Loucy (cell line): ENCODE measurements around the gene ANO6.

Experiments used
- H2AFZ ChIP-seq: fragments of 200-600 bp; sonication (generic); 2 replicates; pipeline ENCODE4 v1.6.0; 2016; ENCODE audit warnings: antibody characterized with exemption, mild to moderate bottlenecking, low read length, moderate library complexity
- H3F3A ChIP-seq: fragments of 200-600 bp; 2 replicates; pipeline ENCODE4 v1.6.0; 2016; ENCODE audit warnings: antibody characterized with exemption, low read depth, mild to moderate bottlenecking
- H3K27me3 ChIP-seq: fragments of 200-600 bp; sonication (generic); 2 replicates; pipeline ENCODE4 v1.6.1; 2014; ENCODE audit warnings: low read length, mild to moderate bottlenecking; ENCODE audit not compliant: insufficient read depth, poor library complexity, severe bottlenecking
- H3K36me3 ChIP-seq: fragments of 200-600 bp; sonication (generic); 2 replicates; pipeline ENCODE4 v1.6.1; 2016; ENCODE audit warnings: low read length; ENCODE audit not compliant: insufficient read depth
- H3K4me1 ChIP-seq: fragments of 200-600 bp; sonication (generic); 2 replicates; pipeline ENCODE4 v1.5.1; 2014; ENCODE audit warnings: low read length, mild to moderate bottlenecking; ENCODE audit not compliant: insufficient read depth, poor library complexity, severe bottlenecking
- H3K4me2 ChIP-seq: fragments of 200-600 bp; sonication (generic); 2 replicates; pipeline ENCODE4 v1.6.0; 2014; ENCODE audit warnings: antibody characterized with exemption, low read length, low read depth, mild to moderate bottlenecking; ENCODE audit not compliant: poor library complexity, severe bottlenecking
- H3K4me3 ChIP-seq: fragments of 200-600 bp; sonication (generic); 2 replicates; pipeline ENCODE4 v1.5.1; 2014; ENCODE audit warnings: low read length, mild to moderate bottlenecking, mixed read lengths; ENCODE audit not compliant: poor library complexity, severe bottlenecking
- H3K79me2 ChIP-seq: fragments of 200-600 bp; sonication (generic); 2 replicates; pipeline ENCODE4 v1.6.1; 2014; ENCODE audit warnings: low read length; ENCODE audit not compliant: insufficient read depth
- H3K9ac ChIP-seq: fragments of 200-600 bp; sonication (generic); 2 replicates; pipeline ENCODE4 v1.6.0; 2014; ENCODE audit warnings: mild to moderate bottlenecking, low read depth, low read length, moderate library complexity; ENCODE audit not compliant: poor library complexity, severe bottlenecking
- H3K9me2 ChIP-seq: fragments of 200-600 bp; sonication (generic); replicated peaks from 2 replicates; pipeline ENCODE4 v1.6.1; 2016; ENCODE audit warnings: low read depth, low read length, mixed read lengths
- H3K9me3 ChIP-seq: fragments of 200-600 bp; sonication (generic); 2 replicates; pipeline ENCODE4 v1.6.1; 2014; ENCODE audit warnings: mild to moderate bottlenecking, antibody characterized with exemption, low read length, low read depth; ENCODE audit not compliant: insufficient read depth
- H4K20me1 ChIP-seq: fragments of 200-600 bp; sonication (generic); 2 replicates; pipeline ENCODE4 v1.6.0; 2014; ENCODE audit warnings: antibody characterized with exemption, low read length, mild to moderate bottlenecking; ENCODE audit not compliant: insufficient read depth, poor library complexity, severe bottlenecking
- CTCF ChIP-seq: fragments of 200-600 bp; sonication (generic); conservative IDR thresholded peaks from 2 replicates; pipeline ENCODE4 v1.5.1; 2014; ENCODE audit warnings: mild to moderate bottlenecking, antibody characterized with exemption, low read length
- EZH2phosphoT487 ChIP-seq: fragments of 200-600 bp; IDR thresholded peaks from 2 replicates; pipeline ENCODE4 v1.6.1; 2018; ENCODE audit warnings: antibody characterized with exemption, mild to moderate bottlenecking, moderate library complexity, borderline replicate concordance

The ANO6 gene

GRCh38 chr12:45291518-45291917 is 75.6 kb downstream of the ANO6 start:
- Histone ChIP-seq H3K27me3 (no peaks in the 10 kb centered on the region), H3K79me2 (no peaks in the 10 kb centered on the region), H3K36me3 (no peaks in the 10 kb centered on the region), H3F3A (no peaks in the 10 kb centered on the region), H2AFZ (no peak overlapping the region), H3K4me2 (no peak overlapping the region), H4K20me1 (no peaks in the 10 kb centered on the region), H3K9ac (no peak overlapping the region), H3K4me1 (no peaks in the 10 kb centered on the region), H3K4me3 (no peak overlapping the region), H3K9me2 (no peaks in the 10 kb centered on the region), H3K9me3 (no peaks in the 10 kb centered on the region)
- no peak for TF ChIP-seq CTCF
- TF ChIP-seq EZH2phosphoT487: no peak

- no peaks in the 10 kb centered on the region for H3K4me1 ChIP-seq
- no peak overlapping the region for H3K4me2 ChIP-seq
- no peak overlapping the region for H2AFZ ChIP-seq
- H3K9me3 ChIP-seq: no peaks in the 10 kb centered on the region
- no peaks in the 10 kb centered on the region for H3K9me2 ChIP-seq
- no peaks in the 10 kb centered on the region for H3K36me3 ChIP-seq
- no peak for TF ChIP-seq EZH2phosphoT487
- TF ChIP-seq CTCF: no peak
- no peaks in the 10 kb centered on the region for H3K79me2 ChIP-seq
- H3K9ac ChIP-seq: no peak overlapping the region
- no peak overlapping the region for H3K4me3 ChIP-seq
- no peaks in the 10 kb centered on the region for H3K27me3 ChIP-seq
- no peaks in the 10 kb centered on the region for H4K20me1 ChIP-seq
- H3F3A ChIP-seq: no peaks in the 10 kb centered on the region
These were observed 76.7 kb downstream of the ANO6 start for GRCh38 chr12:45292486-45293195.

- H3F3A ChIP-seq: no peaks in the 10 kb centered on the region
- no peak overlapping the region for H3K4me3 ChIP-seq
- H3K27me3 ChIP-seq: no peaks in the 10 kb centered on the region
These were observed 79.0 kb downstream of the ANO6 start for GRCh38 chr12:45294906-45295305.

More at GRCh38 chr12:45294906-45295305, 79.0 kb downstream of the ANO6 start:
- Histone ChIP-seq H3K9me3 (no peaks in the 10 kb centered on the region), H4K20me1 (no peaks in the 10 kb centered on the region), H3K9me2 (no peaks in the 10 kb centered on the region), H3K4me1 (peaks cover 4% of the 10 kb centered on the region), H2AFZ (no peak overlapping the region), H3K36me3 (no peaks in the 10 kb centered on the region), H3K79me2 (no peaks in the 10 kb centered on the region), H3K9ac (no peak overlapping the region), H3K4me2 (no peak overlapping the region)
- TF ChIP-seq EZH2phosphoT487: no peak
- no peak for TF ChIP-seq CTCF
